Measurements from ENCODE around the gene HINT2.

GRCh38 chr9:35769763-35770162 is 45.1 kb downstream of the HINT2 start:
- no peak for TF ChIP-seq CTCF (conservative IDR thresholded peaks at IDR 0.05; ENCODE audit: low read depth, low read length)
- TF ChIP-seq EZH2 (IDR thresholded peaks at IDR 0.05; ENCODE audit: low read length, unreplicated experiment): no peak
- no peak for TF ChIP-seq EZH2phosphoT487 (IDR thresholded peaks at IDR 0.05; ENCODE audit: borderline replicate concordance, low read length)
